ENCODE measurements around the gene CSMD2. TPM values are rescaled to one million over a fixed set of nuclear protein-coding genes. Genes with fewer than 3 reads are reported as not detected.

CSMD2 gene
- total and polyA plus RNA-seq, 2 experiments from 2014 or later = 5.3 to 16.6 TPM

DNA sequence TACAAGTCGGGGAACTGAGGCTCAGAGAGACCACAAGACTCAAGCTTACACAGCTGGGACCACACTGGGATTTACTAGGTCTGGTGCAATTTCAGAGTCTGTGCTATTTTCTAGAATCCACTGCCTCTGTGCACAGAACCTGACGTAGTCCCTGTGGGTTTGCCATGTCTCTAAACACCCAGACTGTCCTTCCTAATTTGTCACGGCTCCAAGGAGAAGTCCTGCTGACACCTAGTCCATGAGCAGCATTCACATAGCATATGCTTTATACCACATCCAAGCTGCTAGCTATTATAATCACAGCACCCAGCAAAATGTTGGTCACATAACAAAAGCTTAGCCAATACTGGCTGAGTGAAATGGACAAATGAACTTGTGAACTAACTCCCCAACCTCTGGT, 380.2 kb downstream of the CSMD2 start:
- DNase-seq (ENCODE audit: low spot score) (no peak), ATAC-seq (no peak)
- H3K79me2 ChIP-seq (replicated peaks; ENCODE audit: insufficient read depth) = no peaks in the 10 kb centered on the region
- H3K36me3 Mint-ChIP-seq (ENCODE audit: low read depth) = peaks cover 19% of the 10 kb centered on the region
- no peak overlapping the region for H2AFZ ChIP-seq
- no peaks in the 10 kb centered on the region for H3K27me3 ChIP-seq (ENCODE audit: insufficient read depth)
- H3K4me2 ChIP-seq = no peak overlapping the region
- no peaks in the 10 kb centered on the region for H3K9me2 ChIP-seq (ENCODE audit: insufficient read depth)
- H3K4me1 Mint-ChIP-seq = no peaks in the 10 kb centered on the region
- no peaks in the 10 kb centered on the region for H3F3A ChIP-seq (replicated peaks; ENCODE audit: low read depth)
- no peak overlapping the region for H3K4me3 Mint-ChIP-seq
- no peaks in the 10 kb centered on the region for H3K9me3 Mint-ChIP-seq
- TF ChIP-seq CREB1 (CRISPR knock-in tag; IDR thresholded peaks at IDR 0.05; ENCODE audit: low read depth) (no peak), EZH2 (IDR thresholded peaks at IDR 0.05; ENCODE audit: low read depth, unreplicated experiment) (no peak), JUNB (IDR thresholded peaks at IDR 0.05; ENCODE audit: unreplicated experiment) (no peak), STAT1 (IDR thresholded peaks at IDR 0.05; ENCODE audit: unreplicated experiment) (no peak), ZNF114 (CRISPR knock-in tag; IDR thresholded peaks at IDR 0.05) (no peak), EZH2phosphoT487 (IDR thresholded peaks at IDR 0.05; ENCODE audit: unreplicated experiment) (no peak), NANOG (IDR thresholded peaks at IDR 0.05; ENCODE audit: borderline replicate concordance) (no peak), ZNF331 (CRISPR knock-in tag; IDR thresholded peaks at IDR 0.05; ENCODE audit: low read depth) (no peak)
- TF ChIP-seq, protein P1, sequence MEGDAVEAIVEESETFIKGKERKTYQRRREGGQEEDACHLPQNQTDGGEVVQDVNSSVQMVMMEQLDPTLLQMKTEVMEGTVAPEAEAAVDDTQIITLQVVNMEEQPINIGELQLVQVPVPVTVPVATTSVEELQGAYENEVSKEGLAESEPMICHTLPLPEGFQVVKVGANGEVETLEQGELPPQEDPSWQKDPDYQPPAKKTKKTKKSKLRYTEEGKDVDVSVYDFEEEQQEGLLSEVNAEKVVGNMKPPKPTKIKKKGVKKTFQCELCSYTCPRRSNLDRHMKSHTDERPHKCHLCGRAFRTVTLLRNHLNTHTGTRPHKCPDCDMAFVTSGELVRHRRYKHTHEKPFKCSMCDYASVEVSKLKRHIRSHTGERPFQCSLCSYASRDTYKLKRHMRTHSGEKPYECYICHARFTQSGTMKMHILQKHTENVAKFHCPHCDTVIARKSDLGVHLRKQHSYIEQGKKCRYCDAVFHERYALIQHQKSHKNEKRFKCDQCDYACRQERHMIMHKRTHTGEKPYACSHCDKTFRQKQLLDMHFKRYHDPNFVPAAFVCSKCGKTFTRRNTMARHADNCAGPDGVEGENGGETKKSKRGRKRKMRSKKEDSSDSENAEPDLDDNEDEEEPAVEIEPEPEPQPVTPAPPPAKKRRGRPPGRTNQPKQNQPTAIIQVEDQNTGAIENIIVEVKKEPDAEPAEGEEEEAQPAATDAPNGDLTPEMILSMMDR (conservative IDR thresholded peaks at IDR 0.05; ENCODE audit: low read depth in 2 of 2) = no peak
- TF ChIP-seq, protein P2, sequence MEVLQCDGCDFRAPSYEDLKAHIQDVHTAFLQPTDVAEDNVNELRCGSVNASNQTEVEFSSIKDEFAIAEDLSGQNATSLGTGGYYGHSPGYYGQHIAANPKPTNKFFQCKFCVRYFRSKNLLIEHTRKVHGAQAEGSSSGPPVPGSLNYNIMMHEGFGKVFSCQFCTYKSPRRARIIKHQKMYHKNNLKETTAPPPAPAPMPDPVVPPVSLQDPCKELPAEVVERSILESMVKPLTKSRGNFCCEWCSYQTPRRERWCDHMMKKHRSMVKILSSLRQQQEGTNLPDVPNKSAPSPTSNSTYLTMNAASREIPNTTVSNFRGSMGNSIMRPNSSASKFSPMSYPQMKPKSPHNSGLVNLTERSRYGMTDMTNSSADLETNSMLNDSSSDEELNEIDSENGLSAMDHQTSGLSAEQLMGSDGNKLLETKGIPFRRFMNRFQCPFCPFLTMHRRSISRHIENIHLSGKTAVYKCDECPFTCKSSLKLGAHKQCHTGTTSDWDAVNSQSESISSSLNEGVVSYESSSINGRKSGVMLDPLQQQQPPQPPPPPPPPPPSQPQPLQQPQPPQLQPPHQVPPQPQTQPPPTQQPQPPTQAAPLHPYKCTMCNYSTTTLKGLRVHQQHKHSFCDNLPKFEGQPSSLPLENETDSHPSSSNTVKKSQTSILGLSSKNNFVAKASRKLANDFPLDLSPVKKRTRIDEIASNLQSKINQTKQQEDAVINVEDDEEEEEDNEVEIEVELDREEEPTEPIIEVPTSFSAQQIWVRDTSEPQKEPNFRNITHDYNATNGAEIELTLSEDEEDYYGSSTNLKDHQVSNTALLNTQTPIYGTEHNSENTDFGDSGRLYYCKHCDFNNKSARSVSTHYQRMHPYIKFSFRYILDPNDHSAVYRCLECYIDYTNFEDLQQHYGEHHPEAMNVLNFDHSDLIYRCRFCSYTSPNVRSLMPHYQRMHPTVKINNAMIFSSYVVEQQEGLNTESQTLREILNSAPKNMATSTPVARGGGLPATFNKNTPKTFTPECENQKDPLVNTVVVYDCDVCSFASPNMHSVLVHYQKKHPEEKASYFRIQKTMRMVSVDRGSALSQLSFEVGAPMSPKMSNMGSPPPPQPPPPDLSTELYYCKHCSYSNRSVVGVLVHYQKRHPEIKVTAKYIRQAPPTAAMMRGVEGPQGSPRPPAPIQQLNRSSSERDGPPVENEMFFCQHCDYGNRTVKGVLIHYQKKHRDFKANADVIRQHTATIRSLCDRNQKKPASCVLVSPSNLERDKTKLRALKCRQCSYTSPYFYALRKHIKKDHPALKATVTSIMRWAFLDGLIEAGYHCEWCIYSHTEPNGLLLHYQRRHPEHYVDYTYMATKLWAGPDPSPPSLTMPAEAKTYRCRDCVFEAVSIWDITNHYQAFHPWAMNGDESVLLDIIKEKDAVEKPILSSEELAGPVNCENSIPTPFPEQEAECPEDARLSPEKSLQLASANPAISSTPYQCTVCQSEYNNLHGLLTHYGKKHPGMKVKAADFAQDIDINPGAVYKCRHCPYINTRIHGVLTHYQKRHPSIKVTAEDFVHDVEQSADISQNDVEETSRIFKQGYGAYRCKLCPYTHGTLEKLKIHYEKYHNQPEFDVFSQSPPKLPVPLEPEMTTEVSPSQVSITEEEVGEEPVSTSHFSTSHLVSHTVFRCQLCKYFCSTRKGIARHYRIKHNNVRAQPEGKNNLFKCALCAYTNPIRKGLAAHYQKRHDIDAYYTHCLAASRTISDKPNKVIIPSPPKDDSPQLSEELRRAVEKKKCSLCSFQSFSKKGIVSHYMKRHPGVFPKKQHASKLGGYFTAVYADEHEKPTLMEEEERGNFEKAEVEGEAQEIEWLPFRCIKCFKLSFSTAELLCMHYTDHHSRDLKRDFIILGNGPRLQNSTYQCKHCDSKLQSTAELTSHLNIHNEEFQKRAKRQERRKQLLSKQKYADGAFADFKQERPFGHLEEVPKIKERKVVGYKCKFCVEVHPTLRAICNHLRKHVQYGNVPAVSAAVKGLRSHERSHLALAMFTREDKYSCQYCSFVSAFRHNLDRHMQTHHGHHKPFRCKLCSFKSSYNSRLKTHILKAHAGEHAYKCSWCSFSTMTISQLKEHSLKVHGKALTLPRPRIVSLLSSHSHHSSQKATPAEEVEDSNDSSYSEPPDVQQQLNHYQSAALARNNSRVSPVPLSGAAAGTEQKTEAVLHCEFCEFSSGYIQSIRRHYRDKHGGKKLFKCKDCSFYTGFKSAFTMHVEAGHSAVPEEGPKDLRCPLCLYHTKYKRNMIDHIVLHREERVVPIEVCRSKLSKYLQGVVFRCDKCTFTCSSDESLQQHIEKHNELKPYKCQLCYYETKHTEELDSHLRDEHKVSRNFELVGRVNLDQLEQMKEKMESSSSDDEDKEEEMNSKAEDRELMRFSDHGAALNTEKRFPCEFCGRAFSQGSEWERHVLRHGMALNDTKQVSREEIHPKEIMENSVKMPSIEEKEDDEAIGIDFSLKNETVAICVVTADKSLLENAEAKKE (CRISPR knock-in tag; IDR thresholded peaks at IDR 0.05) = no peak
- TF ChIP-seq, protein P3, sequence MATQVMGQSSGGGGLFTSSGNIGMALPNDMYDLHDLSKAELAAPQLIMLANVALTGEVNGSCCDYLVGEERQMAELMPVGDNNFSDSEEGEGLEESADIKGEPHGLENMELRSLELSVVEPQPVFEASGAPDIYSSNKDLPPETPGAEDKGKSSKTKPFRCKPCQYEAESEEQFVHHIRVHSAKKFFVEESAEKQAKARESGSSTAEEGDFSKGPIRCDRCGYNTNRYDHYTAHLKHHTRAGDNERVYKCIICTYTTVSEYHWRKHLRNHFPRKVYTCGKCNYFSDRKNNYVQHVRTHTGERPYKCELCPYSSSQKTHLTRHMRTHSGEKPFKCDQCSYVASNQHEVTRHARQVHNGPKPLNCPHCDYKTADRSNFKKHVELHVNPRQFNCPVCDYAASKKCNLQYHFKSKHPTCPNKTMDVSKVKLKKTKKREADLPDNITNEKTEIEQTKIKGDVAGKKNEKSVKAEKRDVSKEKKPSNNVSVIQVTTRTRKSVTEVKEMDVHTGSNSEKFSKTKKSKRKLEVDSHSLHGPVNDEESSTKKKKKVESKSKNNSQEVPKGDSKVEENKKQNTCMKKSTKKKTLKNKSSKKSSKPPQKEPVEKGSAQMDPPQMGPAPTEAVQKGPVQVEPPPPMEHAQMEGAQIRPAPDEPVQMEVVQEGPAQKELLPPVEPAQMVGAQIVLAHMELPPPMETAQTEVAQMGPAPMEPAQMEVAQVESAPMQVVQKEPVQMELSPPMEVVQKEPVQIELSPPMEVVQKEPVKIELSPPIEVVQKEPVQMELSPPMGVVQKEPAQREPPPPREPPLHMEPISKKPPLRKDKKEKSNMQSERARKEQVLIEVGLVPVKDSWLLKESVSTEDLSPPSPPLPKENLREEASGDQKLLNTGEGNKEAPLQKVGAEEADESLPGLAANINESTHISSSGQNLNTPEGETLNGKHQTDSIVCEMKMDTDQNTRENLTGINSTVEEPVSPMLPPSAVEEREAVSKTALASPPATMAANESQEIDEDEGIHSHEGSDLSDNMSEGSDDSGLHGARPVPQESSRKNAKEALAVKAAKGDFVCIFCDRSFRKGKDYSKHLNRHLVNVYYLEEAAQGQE (IDR thresholded peaks at IDR 0.05; ENCODE audit: unreplicated experiment) = no peak
- TF ChIP-seq, protein P4, sequence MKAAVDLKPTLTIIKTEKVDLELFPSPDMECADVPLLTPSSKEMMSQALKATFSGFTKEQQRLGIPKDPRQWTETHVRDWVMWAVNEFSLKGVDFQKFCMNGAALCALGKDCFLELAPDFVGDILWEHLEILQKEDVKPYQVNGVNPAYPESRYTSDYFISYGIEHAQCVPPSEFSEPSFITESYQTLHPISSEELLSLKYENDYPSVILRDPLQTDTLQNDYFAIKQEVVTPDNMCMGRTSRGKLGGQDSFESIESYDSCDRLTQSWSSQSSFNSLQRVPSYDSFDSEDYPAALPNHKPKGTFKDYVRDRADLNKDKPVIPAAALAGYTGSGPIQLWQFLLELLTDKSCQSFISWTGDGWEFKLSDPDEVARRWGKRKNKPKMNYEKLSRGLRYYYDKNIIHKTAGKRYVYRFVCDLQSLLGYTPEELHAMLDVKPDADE (IDR thresholded peaks at IDR 0.05) = no peak
- H4K20me1 ChIP-seq (replicated peaks; ENCODE audit: insufficient read depth) = no peaks in the 10 kb centered on the region
- H3K27me3 Mint-ChIP-seq (ENCODE audit: insufficient read depth, low read depth, poor library complexity) = peaks cover 3% of the 10 kb centered on the region
- H3K27ac Mint-ChIP-seq = no peak overlapping the region
- no peak overlapping the region for H3K4me3 ChIP-seq
- H3K36me3 ChIP-seq (ENCODE audit: insufficient read depth) = no peaks in the 10 kb centered on the region
- H3K4me1 ChIP-seq (ENCODE audit: insufficient read depth) = no peaks in the 10 kb centered on the region
- no peak overlapping the region for H3K27ac ChIP-seq (ENCODE audit: low read depth)
